A673 (cell line): ENCODE measurements around the gene C16orf46.

Source experiments
- EZH2 ChIP-seq: fragments of 200-600 bp; sonication (generic); IDR thresholded peaks from 2 replicates; pipeline ENCODE4 v1.6.1; 2017; ENCODE audit warnings: borderline replicate concordance, low read depth, mild to moderate bottlenecking, mixed read lengths, antibody characterized with exemption, low read length; ENCODE audit not compliant: poor library complexity, severe bottlenecking
- TF ChIP-seq, protein P1 (sequence below): fragments of 300-800, 200-600 bp; sonication (generic); conservative IDR thresholded peaks from 2 replicates; pipeline ENCODE4 v1.5.1; 2017; ENCODE audit warnings: low read depth, mild to moderate bottlenecking, antibody characterized with exemption, low read length, moderate library complexity, mixed read lengths

- TF ChIP-seq, protein P1, sequence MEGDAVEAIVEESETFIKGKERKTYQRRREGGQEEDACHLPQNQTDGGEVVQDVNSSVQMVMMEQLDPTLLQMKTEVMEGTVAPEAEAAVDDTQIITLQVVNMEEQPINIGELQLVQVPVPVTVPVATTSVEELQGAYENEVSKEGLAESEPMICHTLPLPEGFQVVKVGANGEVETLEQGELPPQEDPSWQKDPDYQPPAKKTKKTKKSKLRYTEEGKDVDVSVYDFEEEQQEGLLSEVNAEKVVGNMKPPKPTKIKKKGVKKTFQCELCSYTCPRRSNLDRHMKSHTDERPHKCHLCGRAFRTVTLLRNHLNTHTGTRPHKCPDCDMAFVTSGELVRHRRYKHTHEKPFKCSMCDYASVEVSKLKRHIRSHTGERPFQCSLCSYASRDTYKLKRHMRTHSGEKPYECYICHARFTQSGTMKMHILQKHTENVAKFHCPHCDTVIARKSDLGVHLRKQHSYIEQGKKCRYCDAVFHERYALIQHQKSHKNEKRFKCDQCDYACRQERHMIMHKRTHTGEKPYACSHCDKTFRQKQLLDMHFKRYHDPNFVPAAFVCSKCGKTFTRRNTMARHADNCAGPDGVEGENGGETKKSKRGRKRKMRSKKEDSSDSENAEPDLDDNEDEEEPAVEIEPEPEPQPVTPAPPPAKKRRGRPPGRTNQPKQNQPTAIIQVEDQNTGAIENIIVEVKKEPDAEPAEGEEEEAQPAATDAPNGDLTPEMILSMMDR, result no peak
- no peak for TF ChIP-seq EZH2
Measured at GRCh38 chr16:81036751-81037350, 40.2 kb downstream of the C16orf46 start.
